ENCODE measurements around the gene ABCB8. TPM values are rescaled to one million over a fixed set of nuclear protein-coding genes. Genes with fewer than 3 reads are reported as not detected.

Gene ABCB8
- total and polyA plus RNA-seq, 9 of the 15 experiments (the other 6 are each of a cell fraction or from before 2014, with no cell fraction given) = 7.6 to 106 (median 36.3) TPM

- TF ChIP-seq STAT6 (CRISPR knock-in tag; IDR thresholded peaks at IDR 0.05) (no peak), MTA2 (IDR thresholded peaks at IDR 0.05; ENCODE audit: low read depth) (no peak), SMAD1 (IDR thresholded peaks at IDR 0.05; ENCODE audit: low read depth, low read length, partially characterized antibody) (no peak), SREBF1 (IDR thresholded peaks at IDR 0.05; ENCODE audit: borderline replicate concordance, low read depth, low read length) (no peak), E2F8 (IDR thresholded peaks at IDR 0.05; ENCODE audit: low read depth, partially characterized antibody) (no peak), CBX8 (IDR thresholded peaks at IDR 0.05; ENCODE audit: borderline replicate concordance, extremely low read depth, low read depth, low read length, poor library complexity, severe bottlenecking) (no peak), ZNF146 (CRISPR knock-in tag; IDR thresholded peaks at IDR 0.05; ENCODE audit: unreplicated experiment) (no peak), ZNF12 (CRISPR knock-in tag; IDR thresholded peaks at IDR 0.05) (no peak), NCOA4 (IDR thresholded peaks at IDR 0.05; ENCODE audit: partially characterized antibody) (no peak), CUX1 (CRISPR knock-in tag; IDR thresholded peaks at IDR 0.05) (no peak), ZNF766 (CRISPR knock-in tag; conservative IDR thresholded peaks at IDR 0.05) (no peak), RHOXF2B (CRISPR knock-in tag; conservative IDR thresholded peaks at IDR 0.05) (no peak), ETV1 (tag; conservative IDR thresholded peaks at IDR 0.05; ENCODE audit: low read depth) (no peak), ELF2 (CRISPR knock-in tag; IDR thresholded peaks at IDR 0.05) (no peak), TFAP4 (CRISPR knock-in tag; IDR thresholded peaks at IDR 0.05; ENCODE audit: borderline replicate concordance) (no peak), ZNF282 (CRISPR knock-in tag; IDR thresholded peaks at IDR 0.05) (no peak)
Measured at GRCh38 chr7:151056283-151056665, 28.0 kb downstream of the ABCB8 start (continued).

Measured in K562 (cell line).